Adipose tissue (tissue), 3 donors: ENCODE results near the gene CSRP2. TPM values are rescaled to one million over a fixed set of nuclear protein-coding genes. Genes with fewer than 3 reads are reported as not detected.

Source experiments
- H3K27ac ChIP-seq: one replicate; pipeline ENCODE4 v1.5.1; 2013; ENCODE audit warnings: low read depth, low read length
- WGBS, 3 donors: extraction: QIAGEN DNeasy Blood & Tissue Kit; methylation state at CpG; one replicate each; pipeline ENCODE4 v1.1.7; 2013; 5-methylcytosine and 5-hydroxymethylcytosine counted together
- polyA plus RNA-seq, 3 donors: library from polyadenylated mRNA; stranded (reverse); fragments of 200-250 nt; gene quantifications; one replicate each; pipeline ENCODE4 v1.2.3, GENCODE V29; 2013
- donor health status: healthy with polysubstance abuse.
- donor health status: Bipolar disorder and iron deficiency.
- donor health status: healthy.

CSRP2 gene
- polyA plus RNA-seq, 3 donors, result 10.8 to 52.7 (median 38.5) TPM

DNA sequence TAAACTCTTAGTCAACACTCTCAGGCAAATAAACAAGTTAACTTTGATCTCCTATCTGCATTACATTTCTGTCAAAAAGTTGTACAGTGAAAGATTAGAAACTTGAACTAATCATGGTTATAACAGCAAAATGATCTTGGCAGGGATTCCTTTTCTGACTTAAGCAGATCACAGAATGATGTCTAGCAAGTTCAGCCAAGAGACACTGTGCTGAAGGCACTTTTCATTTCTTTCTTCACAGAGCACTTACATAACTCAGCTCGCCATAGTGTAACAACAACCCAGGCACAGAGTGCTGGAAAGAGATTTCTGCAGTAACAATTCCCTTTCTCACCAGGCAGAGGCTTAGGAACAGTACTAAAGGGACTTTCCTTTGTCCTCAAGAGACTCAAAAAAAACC, 19.6 kb upstream of the CSRP2 start:
- no peak overlapping the region for H3K27ac ChIP-seq
- WGBS, 3 donors, result 47 to 79% (median 49%) methylated on average over 1 of the region's 1 CpG

DNA sequence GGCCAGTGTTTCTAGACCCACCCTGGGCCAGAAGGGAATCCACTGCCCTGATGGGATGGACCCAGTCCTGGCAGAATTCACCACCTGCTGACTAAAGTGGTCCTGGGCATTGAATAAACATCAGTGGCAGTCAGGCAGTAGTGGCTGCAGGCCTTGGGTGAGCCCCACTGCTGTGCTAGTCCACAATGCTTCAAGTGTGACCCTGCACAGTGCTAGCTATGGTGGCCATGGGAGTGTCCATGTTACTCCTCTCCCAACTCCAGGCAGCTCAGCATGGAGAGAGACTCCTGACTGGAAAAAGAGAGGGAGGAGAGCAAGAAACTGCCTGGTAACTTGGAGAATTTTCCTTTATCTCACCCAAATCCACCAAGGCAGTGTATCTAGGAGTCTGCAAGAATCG, 17.5 kb upstream of the CSRP2 start:
- H3K27ac ChIP-seq, result no peak overlapping the region
- 95 to 98% (median 96%) methylated on average over 1 of the region's 1 CpG for WGBS, 3 donors

DNA sequence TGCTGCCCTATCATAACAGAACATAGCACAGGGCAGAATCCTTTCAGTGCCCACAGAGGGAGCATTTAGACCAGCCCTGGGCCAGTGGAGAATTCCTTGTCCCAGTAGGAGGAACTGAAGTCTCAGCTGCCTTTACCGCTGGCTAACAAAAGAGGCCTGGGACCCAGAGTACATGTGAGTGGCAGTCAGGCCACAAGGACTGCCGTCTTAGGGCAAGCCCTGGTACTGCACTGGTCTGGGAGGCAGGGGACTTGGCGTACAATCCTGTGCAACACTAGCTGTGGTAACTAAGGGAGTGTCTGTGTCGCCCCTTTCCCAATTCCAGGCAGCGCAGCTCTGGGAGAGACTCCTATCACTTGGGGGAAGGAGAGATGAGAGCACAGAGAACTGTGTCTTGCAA, 17.0 kb upstream of the CSRP2 start:
- H3K27ac ChIP-seq, result no peak overlapping the region
- 90 to 97% (median 92%) methylated on average over 5 of the region's 5 CpGs for WGBS, 3 donors

DNA sequence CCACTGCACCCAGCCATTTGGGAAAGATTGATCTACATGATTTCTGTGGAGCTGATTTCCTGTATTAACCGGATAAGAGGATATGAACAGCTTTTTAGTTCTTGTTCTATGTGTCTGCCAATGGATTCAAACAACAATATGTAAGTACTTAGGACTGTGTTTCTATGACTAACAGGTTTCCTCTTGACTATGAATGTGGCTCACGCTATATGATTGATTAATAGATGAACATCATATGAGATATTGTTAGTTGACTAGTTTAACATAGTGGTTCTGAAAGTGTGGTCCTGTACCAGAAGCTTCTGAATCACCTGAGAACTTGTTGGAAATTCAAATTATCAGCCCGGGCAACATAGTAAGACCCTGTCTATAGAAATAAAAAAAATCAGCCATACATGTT, 12.8 kb upstream of the CSRP2 start:
- no peak overlapping the region for H3K27ac ChIP-seq
- WGBS, 3 donors, result 92 to 94% (median 93%) methylated on average over 3 of the region's 3 CpGs

DNA sequence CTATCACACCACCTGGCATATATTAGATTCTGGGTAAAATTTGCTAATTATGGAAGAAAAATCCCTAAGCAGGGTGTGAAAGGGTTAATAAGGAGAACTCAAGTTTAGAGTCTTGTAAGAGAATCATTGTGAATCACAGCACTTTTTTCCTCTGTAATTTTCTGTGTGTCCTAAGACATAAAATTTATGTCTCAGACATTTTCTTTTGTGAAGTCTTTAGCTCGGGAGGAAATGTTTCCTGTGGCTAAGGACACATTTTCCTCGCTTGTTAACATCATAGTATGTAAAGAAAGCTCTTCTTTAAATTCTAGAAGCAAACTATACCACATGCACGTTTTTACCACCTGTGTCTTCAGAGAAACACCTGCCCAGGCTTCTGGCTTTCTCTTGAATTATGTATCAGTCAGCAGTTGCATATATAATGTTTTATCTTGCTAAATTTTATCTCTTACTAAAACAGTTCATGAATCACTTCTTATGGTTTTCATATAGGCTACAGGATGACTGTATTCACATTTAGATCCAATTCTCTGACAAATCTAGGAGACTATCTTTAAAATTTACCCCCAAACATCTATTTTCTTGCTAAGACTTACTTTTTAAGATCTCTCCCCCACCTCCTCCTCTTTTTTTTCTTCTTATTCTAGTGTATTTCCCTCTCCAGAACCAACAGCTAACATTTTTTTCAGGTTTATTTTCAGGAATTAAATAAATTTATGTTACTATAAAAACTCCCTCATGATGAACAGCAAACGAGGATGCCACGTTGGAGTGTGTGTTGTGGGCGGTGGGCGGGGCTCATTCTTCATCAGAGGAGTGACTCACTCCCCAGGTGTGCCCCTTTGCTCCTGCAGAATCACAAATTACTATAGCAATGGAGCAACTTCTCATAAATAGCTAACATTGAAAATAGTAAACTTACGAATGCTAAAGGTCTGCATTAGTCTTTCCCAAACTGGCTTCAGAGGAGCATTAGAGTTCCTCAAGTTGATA, 11.6 kb upstream of the CSRP2 start:
- 55 to 62% (median 60%) methylated on average over 8 of the region's 8 CpGs for WGBS, 3 donors
- no peak overlapping the region for H3K27ac ChIP-seq

DNA sequence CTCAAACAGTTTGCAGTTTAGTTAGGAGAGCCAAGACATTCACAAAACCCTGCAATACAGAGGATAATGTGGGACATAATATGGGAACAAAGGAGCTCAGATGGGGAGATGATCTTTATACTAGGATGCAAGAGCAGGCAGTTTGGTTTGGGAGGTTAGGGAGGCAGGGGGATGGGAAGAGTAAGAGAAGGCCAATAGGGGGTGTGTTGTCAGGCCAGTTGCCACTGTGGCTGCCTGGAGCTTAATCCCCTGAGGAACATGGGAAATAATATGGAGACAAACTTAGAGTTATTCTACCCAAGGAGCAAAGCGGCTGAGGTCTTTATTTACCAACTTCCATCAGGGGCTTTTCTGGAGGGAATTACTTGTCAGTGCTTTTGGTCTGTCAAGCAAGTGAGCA, 10.0 kb upstream of the CSRP2 start:
- WGBS, 3 donors, result 93 to 100% (median 98%) methylated on average over 1 of the region's 1 CpG
- no peak overlapping the region for H3K27ac ChIP-seq

DNA sequence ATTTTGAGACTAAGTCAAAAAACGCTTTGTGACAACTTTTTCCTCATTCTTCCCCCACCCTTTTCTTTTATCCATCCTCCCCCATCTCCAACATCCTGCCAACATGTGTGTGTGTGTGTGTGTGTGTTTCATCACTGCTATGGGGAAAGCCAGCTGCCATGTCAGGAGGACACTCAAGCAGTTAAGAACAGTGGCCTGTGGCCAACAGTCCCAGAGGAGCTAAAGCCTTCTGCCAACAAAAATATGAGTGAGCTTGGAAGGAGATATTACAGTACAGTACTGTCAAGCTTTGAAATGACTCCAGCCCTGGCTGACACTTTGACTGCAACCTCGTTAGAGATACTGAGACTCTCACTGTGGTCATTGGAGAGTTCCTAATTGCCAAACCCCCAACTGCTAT, 5.0 kb upstream of the CSRP2 start:
- H3K27ac ChIP-seq, result no peak overlapping the region
- WGBS, 3 donors, result 35 to 54% (median 45%) methylated on average over 2 of the region's 2 CpGs

DNA sequence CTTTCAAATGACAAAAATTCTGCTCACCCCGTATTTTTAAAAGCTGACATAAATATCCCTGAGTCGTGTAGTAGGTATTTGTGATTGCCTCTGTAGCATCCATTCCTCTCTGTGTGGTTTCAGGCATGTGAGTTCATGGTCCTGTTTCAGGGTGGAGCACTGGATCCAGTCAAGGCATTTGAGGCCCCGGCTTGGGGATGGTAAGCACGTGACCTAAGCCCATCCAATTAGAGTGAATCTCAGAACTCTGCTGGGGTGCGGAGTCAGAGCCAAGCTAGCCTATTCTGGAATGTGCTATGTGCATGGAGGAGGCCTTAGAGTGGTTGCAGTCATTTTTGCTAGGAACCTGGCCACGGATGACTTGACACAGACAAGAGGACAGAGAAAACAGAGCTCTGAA, 4.3 kb upstream of the CSRP2 start:
- WGBS, 3 donors, result 86 to 92% (median 90%) methylated on average over 6 of the region's 6 CpGs

DNA sequence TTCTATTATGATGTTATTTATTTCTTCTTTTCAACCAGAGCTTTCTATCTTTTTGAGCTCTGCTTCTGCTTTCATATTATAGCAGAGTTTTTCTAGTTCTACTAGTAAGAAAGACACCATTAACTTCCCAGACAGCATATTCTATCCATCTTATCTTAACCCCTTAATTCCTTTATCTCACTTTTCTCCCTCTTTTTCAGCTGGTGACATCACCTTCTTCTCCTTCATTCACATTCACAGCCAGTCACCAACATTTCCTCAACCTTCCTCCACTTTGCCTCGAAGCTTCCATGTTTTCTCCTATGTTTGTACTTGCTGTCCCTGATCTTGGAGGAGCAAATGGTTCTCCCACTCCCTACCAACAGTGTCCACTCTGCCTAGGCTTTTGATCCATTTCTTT, 3.5 kb upstream of the CSRP2 start:
- no peak overlapping the region for H3K27ac ChIP-seq
- 76 to 96% (median 92%) methylated on average over 1 of the region's 1 CpG for WGBS, 3 donors

More for the DNA sequence above, 4.3 kb upstream of the CSRP2 start:
- H3K27ac ChIP-seq, result no peak overlapping the region

DNA sequence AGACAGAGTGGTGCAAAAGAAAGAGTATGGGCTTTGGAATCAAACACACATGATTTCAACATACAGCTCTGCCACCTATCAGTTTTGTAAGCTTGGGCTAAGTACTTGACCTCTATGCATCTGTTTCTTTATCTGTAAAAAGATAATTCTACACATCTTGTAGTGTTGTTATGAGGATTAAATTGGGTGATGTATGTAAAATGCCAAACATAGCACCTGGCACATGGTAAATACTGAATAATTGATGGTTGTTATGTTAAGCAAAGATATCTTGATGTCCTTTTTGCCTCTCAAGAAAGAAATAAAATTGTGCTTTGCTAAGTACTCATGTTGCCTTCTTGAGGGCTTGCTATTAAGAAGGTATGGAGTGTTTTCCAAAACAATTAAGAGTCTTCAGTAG, 2.3 kb upstream of the CSRP2 start:
- no peak overlapping the region for H3K27ac ChIP-seq

DNA sequence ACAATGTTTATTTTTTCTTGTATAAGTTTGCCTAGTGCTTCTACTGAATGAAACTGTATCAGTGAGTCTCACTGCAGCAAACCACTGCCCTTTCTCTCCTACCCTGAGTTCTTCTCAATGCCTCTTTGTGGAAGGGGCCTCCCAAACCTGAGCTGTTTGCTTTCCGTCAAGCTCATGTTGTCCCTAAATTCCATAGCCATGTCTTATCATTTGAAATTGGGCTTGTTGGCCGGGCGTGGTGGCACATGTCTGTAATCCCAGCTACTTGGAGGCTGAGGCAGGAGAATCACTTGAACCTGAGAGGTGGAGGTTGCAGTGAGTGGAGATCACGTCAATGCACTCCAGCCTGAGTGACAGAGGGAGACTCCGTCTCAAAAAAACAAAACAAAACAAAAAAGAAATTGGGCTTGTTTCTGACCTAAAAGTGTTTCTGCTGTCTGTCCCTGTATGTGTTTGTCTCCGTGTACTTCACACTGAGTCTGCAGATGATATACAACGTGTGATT, 1.8 kb upstream of the CSRP2 start:
- no peak overlapping the region for H3K27ac ChIP-seq
- WGBS, 3 donors, result 87 to 96% (median 92%) methylated on average over 7 of the region's 7 CpGs

DNA sequence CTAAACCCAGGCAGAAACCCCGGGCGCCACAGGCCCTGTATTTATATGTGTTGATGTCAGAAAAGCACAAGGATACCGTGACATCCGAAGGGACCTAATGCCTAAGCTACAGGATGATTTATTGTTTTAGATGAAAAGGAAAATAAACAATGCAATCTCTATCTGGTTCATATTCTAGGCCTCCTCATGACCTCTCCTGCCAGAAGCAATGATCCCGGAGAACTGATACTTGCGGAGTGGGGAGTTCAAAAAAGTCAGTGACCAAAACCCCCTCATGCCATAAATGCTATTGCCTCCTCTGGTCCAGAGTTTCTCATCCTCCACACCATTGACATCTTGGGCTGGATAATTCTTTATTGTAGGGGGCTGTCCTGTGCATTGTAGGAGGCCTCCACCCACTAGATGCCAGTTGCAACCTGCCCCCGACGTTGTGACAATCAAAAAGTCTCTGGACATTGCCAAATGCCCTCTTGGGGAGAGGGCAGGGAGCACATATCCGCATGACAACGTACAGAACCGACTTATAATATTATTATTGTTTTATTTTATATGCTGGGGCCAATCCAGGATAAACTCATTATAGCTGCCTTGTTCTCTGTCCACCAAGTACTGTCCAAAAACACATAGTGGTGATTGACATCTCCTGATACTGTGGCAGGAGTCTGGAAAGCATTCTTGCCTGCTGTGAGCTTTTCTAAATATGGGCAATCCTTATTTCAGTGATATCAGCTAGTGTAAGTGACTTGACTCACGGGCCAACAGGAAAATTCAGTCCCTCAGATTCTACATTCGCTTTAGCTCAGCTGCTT, 1.1 kb upstream of the CSRP2 start:
- WGBS, 3 donors, result 56 to 59% (median 58%) methylated on average over 13 of the region's 13 CpGs
- peak overlapping the region; percentile 40 for H3K27ac ChIP-seq

DNA sequence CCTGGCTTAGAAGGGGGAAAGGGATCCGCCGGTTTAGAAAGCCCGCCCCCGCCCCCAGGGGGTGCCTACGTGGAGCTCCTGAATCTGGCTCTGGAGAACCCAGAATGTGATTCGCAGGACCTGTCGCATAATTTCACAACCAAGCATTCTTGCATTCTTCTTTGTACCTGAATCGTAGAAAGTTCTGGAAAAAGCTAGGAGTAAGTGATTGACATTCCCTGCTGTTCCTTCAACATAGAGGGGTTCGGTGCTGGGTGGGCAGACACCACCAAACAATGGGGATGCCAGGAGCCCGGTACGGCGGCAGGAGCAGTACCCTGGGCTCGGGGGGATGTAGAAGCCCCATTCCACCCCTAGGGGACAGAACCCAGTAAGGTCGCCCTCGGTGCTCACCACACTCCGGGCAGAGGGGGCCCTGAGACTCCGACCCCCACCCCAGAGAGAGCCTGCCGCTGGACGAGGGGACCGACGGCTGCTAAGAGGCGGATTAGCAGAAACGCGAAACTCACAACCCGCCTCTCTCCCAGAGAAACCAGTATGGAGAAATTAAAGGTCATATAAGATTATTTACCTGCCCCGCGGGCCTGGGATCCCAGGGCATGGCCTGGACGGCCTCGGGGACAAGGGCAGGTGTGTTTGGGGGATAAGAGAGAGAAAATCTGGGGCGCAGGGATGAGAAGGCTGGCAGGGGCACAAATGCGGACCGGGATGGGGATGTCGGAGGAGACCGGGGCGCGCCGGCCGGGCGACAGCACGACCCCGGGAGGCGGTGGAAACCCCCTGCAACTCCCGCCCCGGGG, 520 bp downstream of the CSRP2 start:
- 0 to 1% (median 0%) methylated on average over 38 to 44 of the region's 44 CpGs for WGBS, 3 donors

DNA sequence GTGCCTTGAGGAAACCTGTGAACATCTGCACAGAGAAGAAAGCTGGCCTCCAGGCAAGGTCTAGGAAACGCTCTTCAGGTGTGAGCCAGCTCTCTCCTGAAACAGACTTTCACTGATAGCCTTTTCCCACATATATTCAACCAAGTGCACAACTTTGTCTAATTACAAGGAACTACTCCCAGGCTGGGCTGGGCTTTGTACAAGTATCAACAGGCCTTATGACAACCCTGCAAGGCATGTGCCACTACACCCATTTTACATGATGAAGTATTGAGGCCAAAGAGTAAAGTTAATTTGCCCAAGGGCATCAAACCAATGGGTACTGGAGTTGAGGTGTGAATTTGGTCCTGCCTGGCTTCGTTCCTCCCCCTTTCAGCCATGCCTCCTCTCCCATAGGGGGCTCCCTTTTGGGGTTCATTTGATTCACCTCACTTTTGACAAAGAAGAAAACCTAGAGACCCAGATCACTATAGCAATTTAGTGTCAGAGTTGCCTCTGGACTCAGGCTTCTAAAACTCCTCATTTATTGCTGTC, 2.1 kb downstream of the CSRP2 start:
- H3K27ac ChIP-seq, result no peak overlapping the region
- WGBS, 3 donors, result 81 to 95% (median 94%) methylated on average over 2 of the region's 2 CpGs

More for the DNA sequence above, 520 bp downstream of the CSRP2 start:
- H3K27ac ChIP-seq, result no peak overlapping the region

DNA sequence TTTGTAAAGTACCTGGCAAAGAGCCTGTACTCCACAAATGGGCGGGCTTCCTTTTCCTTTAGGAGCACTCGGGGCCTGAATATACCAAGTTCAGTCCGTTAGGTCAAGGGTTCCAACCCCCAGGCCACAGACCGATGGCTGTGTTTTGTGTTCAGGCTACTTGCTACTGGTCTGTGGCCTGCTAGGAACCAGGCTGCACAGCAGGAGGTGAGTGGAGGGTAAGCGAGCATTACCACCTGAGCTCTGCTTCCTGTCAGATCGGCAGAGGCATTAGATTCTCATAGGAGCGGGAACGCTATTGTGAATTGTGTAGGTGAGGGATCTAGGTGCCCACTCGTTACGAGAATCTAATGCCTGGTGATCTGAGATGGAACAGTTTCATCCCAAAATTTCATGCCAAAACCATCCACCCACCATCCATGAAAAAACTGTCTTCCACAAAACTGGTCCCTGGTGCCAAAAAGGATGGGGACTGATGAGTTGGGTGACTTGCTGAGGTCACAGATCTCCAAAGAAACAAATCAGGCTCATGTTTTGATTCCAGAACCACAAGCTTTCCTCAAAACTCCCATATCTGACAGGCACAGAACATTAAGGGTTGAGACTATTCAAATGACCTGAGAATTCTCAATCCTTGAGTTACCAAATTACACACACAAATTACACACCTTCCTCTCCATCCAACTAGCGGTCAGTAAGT, 4.2 kb downstream of the CSRP2 start:
- H3K27ac ChIP-seq, result no peak overlapping the region
- 79 to 85% (median 82%) methylated on average over 11 of the region's 11 CpGs for WGBS, 3 donors

DNA sequence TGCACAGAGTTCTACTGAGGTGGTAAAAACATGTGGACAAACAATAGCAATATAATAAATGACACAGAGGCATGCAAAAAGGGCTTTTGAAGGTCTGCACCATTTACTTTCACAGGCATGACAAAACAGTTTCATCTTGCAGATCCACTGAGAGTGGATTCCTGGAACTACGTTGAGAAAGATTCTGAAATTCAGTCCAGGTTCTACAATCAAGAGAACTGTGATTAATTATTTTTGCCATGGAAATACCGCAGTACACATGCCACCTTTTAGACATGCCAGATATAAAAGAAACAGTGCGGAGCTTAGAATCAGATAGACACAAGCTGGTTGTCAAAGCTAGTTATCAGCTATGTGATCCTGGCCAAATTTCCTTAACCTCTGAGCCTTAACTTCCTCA, 4.8 kb downstream of the CSRP2 start:
- 61 to 68% (median 65%) methylated on average over 3 of the region's 3 CpGs for WGBS, 3 donors
- no peak overlapping the region for H3K27ac ChIP-seq

DNA sequence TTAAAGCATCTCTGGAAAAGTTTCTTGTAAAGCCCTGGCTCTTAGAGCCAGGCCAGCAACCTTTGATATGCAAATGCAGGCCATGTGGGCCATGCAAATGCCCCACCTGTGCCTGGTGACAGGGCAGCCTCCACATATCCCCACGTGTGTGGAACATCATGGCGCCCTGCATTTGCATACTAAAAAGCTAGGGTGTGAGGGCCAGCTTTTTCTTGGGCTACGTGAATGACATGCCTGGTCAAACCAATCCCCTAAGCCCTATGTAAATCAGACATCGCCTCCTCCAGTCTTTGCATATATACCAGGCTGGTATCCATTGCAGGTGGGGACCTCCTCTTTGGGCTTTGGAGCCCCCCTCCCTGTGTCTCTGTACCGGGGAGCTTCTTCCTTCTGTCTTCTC, 6.4 kb downstream of the CSRP2 start:
- no peak overlapping the region for H3K27ac ChIP-seq
- 88 to 95% (median 90%) methylated on average over 5 of the region's 5 CpGs for WGBS, 3 donors

DNA sequence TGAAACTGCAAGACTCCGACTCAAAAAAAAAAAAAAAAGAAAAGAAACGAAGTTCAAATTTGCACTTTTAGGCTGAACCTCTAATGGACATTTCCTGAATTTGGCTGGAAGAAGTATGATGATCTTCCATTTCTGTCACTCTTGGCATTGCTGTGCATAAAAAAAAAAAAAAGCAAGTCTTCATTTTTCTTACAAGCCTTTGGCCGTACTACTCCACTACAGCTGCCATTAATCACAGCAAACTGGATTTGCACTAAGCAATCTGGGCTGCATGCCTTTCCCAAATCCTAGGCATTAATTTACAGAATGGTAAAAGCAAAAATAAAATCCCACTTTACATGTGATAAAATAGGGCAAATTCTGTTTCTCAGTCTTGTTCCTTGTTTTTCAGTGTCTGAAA, 7.1 kb downstream of the CSRP2 start:
- WGBS, 3 donors, result 54 to 74% (median 65%) methylated on average over 3 of the region's 3 CpGs
- H3K27ac ChIP-seq, result no peak overlapping the region
